ENCODE results near the gene SNRNP27.

DNA sequence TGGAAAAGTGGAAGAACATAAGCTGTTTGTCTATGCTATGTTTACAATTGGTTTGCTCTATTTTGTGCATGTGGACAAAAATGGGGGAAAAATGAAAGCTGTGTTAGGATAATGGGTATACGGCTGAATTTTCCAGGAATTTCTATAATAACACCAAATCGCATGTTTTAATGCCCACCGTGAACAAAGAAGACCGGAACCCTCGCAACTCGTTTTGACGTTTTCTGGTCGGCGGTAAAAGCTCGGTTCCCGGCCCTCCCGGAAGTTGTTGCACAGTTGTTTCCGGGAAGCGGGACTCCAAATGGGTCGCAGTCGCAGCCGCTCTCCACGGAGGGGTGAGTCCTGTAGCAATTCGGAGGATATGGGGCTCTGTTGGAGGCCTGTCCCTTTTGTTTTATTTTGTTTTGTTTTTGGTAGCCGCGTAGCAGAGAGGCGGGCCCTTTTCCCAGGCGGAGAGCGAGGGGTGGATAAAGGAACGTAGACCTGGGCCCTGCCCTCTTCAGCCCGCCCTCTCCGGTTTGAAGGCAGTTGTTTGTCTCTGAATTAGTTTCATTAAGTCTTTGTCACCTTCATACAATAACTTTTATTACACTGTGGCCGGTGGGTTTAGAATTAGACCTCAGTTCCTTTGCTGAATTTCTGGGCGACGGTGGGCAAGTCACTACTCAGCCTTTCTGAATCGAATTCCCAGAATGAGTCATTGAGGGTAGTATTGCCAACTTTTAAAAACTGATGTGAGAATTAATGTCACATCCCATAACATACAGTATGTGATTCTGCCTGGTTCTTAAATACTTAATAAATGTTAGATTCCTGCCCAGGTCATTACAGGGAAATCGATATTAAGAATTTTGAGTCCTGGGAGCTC, at the start of gene SNRNP27:
- TF ChIP-seq, protein P1, sequence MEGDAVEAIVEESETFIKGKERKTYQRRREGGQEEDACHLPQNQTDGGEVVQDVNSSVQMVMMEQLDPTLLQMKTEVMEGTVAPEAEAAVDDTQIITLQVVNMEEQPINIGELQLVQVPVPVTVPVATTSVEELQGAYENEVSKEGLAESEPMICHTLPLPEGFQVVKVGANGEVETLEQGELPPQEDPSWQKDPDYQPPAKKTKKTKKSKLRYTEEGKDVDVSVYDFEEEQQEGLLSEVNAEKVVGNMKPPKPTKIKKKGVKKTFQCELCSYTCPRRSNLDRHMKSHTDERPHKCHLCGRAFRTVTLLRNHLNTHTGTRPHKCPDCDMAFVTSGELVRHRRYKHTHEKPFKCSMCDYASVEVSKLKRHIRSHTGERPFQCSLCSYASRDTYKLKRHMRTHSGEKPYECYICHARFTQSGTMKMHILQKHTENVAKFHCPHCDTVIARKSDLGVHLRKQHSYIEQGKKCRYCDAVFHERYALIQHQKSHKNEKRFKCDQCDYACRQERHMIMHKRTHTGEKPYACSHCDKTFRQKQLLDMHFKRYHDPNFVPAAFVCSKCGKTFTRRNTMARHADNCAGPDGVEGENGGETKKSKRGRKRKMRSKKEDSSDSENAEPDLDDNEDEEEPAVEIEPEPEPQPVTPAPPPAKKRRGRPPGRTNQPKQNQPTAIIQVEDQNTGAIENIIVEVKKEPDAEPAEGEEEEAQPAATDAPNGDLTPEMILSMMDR (IDR thresholded peaks at IDR 0.05; ENCODE audit: low read depth, low read length) = no peak
- TF ChIP-seq MYC (IDR thresholded peaks at IDR 0.05; ENCODE audit: low read depth, low read length) (no peak), MAX (IDR thresholded peaks at IDR 0.05; ENCODE audit: low read depth, low read length) (0 out of 2 replicates have a peak, but pooled peaks have one; percentile 14)

All from NB4 (cell line).